Smooth muscle cell (in vitro differentiated cells): Measurements from ENCODE around the gene LDB2. TPM values are rescaled to one million over a fixed set of nuclear protein-coding genes. Genes with fewer than 3 reads are reported as not detected.

ENCODE experiments used
- DNase-seq: peaks from one replicate; lab custom pipeline; 2025; ENCODE audit not compliant: unreplicated experiment; lab: John Stamatoyannopoulos, UW
- H2AFZ ChIP-seq: fragments of 200-600 bp; sonication (generic); 2 replicates; pipeline ENCODE4 v1.6.0; 2016; ENCODE audit warnings: antibody characterized with exemption, low read depth, mild to moderate bottlenecking
- H3F3A ChIP-seq: fragments of 200-600 bp; sonication (generic); 2 replicates; pipeline ENCODE4 v1.6.0; 2017; ENCODE audit warnings: antibody characterized with exemption, low read depth
- H3K27ac ChIP-seq: fragments of 200-600 bp; sonication (generic); 2 replicates; pipeline ENCODE4 v1.5.1; 2016; ENCODE audit warnings: low read depth, mild to moderate bottlenecking
- H3K27me3 ChIP-seq: fragments of 200-600 bp; sonication (generic); 2 replicates; pipeline ENCODE4 v1.6.1; 2016; ENCODE audit warnings: low read depth, mild to moderate bottlenecking
- H3K36me3 ChIP-seq: fragments of 200-600 bp; sonication (generic); 2 replicates; pipeline ENCODE4 v1.5.1; 2016; ENCODE audit warnings: low read depth
- H3K4me1 ChIP-seq: fragments of 200-600 bp; sonication (generic); 2 replicates; pipeline ENCODE4 v1.5.1; 2016; ENCODE audit warnings: low read depth
- H3K4me2 ChIP-seq: fragments of 200-600 bp; sonication (generic); 2 replicates; pipeline ENCODE4 v1.6.0; 2016; ENCODE audit warnings: mild to moderate bottlenecking
- H3K4me3 ChIP-seq: fragments of 200-600 bp; sonication (generic); 2 replicates; pipeline ENCODE4 v1.5.1; 2016; ENCODE audit warnings: mild to moderate bottlenecking
- H3K79me2 ChIP-seq: fragments of 200-600 bp; sonication (generic); 2 replicates; pipeline ENCODE4 v1.6.0; 2016; ENCODE audit warnings: low read depth, mild to moderate bottlenecking
- H3K9ac ChIP-seq: fragments of 200-600 bp; sonication (generic); 2 replicates; pipeline ENCODE4 v1.6.0; 2016; ENCODE audit warnings: low read depth
- H3K9me3 ChIP-seq: fragments of 200-600 bp; sonication (generic); replicated peaks from 2 replicates; pipeline ENCODE4 v1.5.1; 2016; ENCODE audit warnings: low read depth
- H4K20me1 ChIP-seq: fragments of 200-600 bp; sonication (generic); 2 replicates; pipeline ENCODE4 v1.6.0; 2016; ENCODE audit warnings: low read depth
- CTCF ChIP-seq: fragments of 200-600 bp; sonication (generic); IDR thresholded peaks from 2 replicates; pipeline ENCODE4 v1.5.1; 2017; ENCODE audit warnings: borderline replicate concordance, mild to moderate bottlenecking, antibody characterized with exemption; ENCODE audit not compliant: insufficient read depth, poor library complexity, severe bottlenecking
- WGBS: methylation state at CpG from one replicate; pipeline ENCODE4 v1.1.7; 2016; ENCODE audit warnings: low lambda C conversion rate; 5-methylcytosine and 5-hydroxymethylcytosine counted together
- polyA plus RNA-seq: library from polyadenylated mRNA; unstranded; fragments of >200 nt; fragmentation: Nextera tagmentation; extraction: Ambion mirVana; gene quantifications from 2 replicates; pipeline ENCODE4 v1.2.1, GENCODE V29; 2016
- total RNA-seq: library from RNA; depleted of rRNA; stranded (reverse); fragments of >200 nt; gene quantifications from 2 replicates; pipeline ENCODE4 v1.2.3, GENCODE V29; 2014

LDB2 gene
- total and polyA plus RNA-seq, 2 experiments from 2014 or later: 30.6 to 61.5 TPM

GRCh38 chr4:16545656-16546055, 352.8 kb downstream of the LDB2 start:
- Histone ChIP-seq H3K4me1 (no peaks in the 10 kb centered on the region), H3K9ac (no peak overlapping the region), H3F3A (no peaks in the 10 kb centered on the region), H3K9me3 (no peaks in the 10 kb centered on the region), H3K79me2 (no peaks in the 10 kb centered on the region), H3K4me2 (no peak overlapping the region), H3K27ac (no peak overlapping the region), H2AFZ (no peak overlapping the region), H3K27me3 (no peaks in the 10 kb centered on the region), H3K4me3 (no peak overlapping the region), H4K20me1 (no peaks in the 10 kb centered on the region), H3K36me3 (no peaks in the 10 kb centered on the region)
- no peak for DNase-seq
- 83% methylated on average over 7 of the region's 7 CpGs for WGBS
- no peak for TF ChIP-seq CTCF

DNA sequence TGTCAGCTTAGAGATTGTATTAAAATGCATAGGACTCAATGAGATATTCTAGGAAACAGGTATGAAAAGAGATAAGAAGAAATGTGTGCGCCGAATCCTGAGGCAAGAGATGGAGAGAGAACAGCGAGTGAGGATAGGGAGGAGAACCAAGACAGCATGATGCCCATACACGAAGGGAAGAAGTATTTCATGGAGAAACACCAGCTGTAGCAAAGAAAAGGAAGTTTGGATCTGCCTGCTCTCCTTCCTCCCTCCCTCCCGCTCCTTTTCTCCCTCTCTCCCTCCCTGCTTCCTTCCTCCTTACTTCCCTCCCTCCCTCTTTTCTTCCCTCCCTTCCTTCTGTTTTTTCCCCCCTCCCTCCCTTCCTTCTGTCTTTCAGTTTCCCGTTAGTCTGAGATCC, 353.6 kb downstream of the LDB2 start:
- 85% methylated on average over 5 of the region's 6 CpGs for WGBS
- TF ChIP-seq CTCF: no peak
- Histone ChIP-seq H3K27ac (no peak overlapping the region), H3K79me2 (no peaks in the 10 kb centered on the region), H3K9ac (no peak overlapping the region), H2AFZ (no peak overlapping the region), H3K9me3 (no peaks in the 10 kb centered on the region), H3K36me3 (no peaks in the 10 kb centered on the region), H3K4me1 (no peaks in the 10 kb centered on the region), H3K4me2 (no peak overlapping the region), H3F3A (no peaks in the 10 kb centered on the region), H4K20me1 (no peaks in the 10 kb centered on the region), H3K4me3 (no peak overlapping the region), H3K27me3 (no peaks in the 10 kb centered on the region)
- no peak for DNase-seq

DNA sequence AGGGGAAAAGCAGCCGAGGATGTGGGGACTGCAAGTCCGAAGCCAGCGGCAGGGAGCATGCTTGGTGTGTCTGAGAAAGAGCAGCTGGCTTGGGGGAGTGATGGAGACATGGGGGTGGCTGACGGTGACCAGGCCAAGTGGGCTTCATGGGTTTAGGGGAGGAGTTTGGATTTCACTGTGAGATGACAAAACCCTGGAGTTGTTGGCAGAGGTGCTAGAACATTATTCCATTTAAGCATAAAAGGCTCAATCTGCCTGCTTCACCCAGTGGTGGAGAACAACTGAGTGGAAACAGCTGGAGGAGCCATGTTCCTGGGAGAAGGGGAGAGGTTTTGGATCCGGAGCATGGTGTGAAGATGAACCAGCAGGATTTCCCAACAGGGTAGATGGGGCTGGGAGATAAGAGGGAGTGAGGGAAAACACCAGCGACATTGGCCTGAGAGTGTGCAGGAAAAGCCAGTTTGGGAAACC, 354.2 kb downstream of the LDB2 start:
- Histone ChIP-seq H3K9me3 (no peaks in the 10 kb centered on the region), H3K36me3 (no peaks in the 10 kb centered on the region), H3K4me1 (no peaks in the 10 kb centered on the region), H3K4me2 (no peak overlapping the region), H3F3A (no peaks in the 10 kb centered on the region), H2AFZ (no peak overlapping the region), H3K27me3 (no peaks in the 10 kb centered on the region), H3K79me2 (no peaks in the 10 kb centered on the region), H3K27ac (no peak overlapping the region), H3K9ac (no peak overlapping the region), H3K4me3 (no peak overlapping the region), H4K20me1 (no peaks in the 10 kb centered on the region)
- no peak for DNase-seq
- 76% methylated on average over 6 of the region's 6 CpGs for WGBS
- TF ChIP-seq CTCF: no peak

GRCh38 chr4:16537926-16538325, 360.5 kb downstream of the LDB2 start:
- Histone ChIP-seq H3K27ac (no peak overlapping the region), H2AFZ (no peak overlapping the region), H3K27me3 (no peaks in the 10 kb centered on the region), H3K79me2 (no peaks in the 10 kb centered on the region), H4K20me1 (no peaks in the 10 kb centered on the region), H3K36me3 (no peaks in the 10 kb centered on the region), H3K4me3 (no peak overlapping the region), H3K4me2 (no peak overlapping the region), H3F3A (no peaks in the 10 kb centered on the region), H3K4me1 (no peaks in the 10 kb centered on the region), H3K9ac (no peak overlapping the region), H3K9me3 (no peaks in the 10 kb centered on the region)
- no peak for TF ChIP-seq CTCF
- 96% methylated on average over 1 of the region's 1 CpG for WGBS
- no peak for DNase-seq
